CD4-positive, alpha-beta T cell (primary cell): ENCODE measurements around the gene UGDH. TPM values are rescaled to one million over a fixed set of nuclear protein-coding genes. Genes with fewer than 3 reads are reported as not detected.

ENCODE experiments used
- ATAC-seq: fragments of 200-7000 bp; cut with Tn5 transposase; one replicate; pipeline ENCODE4 v1.10.0; 2022; ENCODE audit warnings: mild to moderate bottlenecking; ENCODE audit not compliant: poor library complexity
- CTCF ChIA-PET: fragments of 350-600 bp; sonication (Branson Sonifier 250); formaldehyde crosslinking; loops from one replicate; lab custom pipeline; 2021; ENCODE audit warnings: antibody characterized with exemption, inconsistent platforms; lab: Charles Lee
- POLR2A ChIA-PET: fragments of 350-600 bp; sonication (Branson Sonifier 250); formaldehyde crosslinking; loops from one replicate; lab custom pipeline; 2021; ENCODE audit warnings: antibody characterized with exemption, inconsistent platforms; lab: Charles Lee
- DNase-seq, 14 experiments: peaks; one replicate each; pipeline ENCODE4 v3.0.0-alpha.2; 2013 to 2020; ENCODE audit warnings: mixed read lengths in 2 of 14
- H3K27ac ChIP-seq, 2 donors: one replicate each; pipeline versions ENCODE4 v1.5.1 to v1.7.0; 2013; ENCODE audit warnings: low read length in 2 of 2, low read depth in 1 of 2, mild to moderate bottlenecking in 1 of 2
- H3K27me3 ChIP-seq, 2 experiments: 1 replicate in 1 of 2; 2 replicates in 1 of 2; pipeline versions ENCODE4 v1.6.1 to v1.7.0; 2013; ENCODE audit warnings: low read length in 2 of 2, control low read depth in 1 of 2, mild to moderate bottlenecking in 1 of 2, moderate library complexity in 1 of 2; ENCODE audit not compliant: insufficient read depth in 2 of 2, control insufficient read depth in 1 of 2
- H3K36me3 ChIP-seq: one replicate; pipeline ENCODE4 v1.6.1; 2013; ENCODE audit warnings: low read length, control low read depth; ENCODE audit not compliant: insufficient read depth
- H3K4me1 ChIP-seq: one replicate; pipeline ENCODE4 v1.6.1; 2013; ENCODE audit warnings: low read length, control low read depth; ENCODE audit not compliant: insufficient read depth
- H3K4me3 ChIP-seq: one replicate; pipeline ENCODE4 v1.5.1; 2013; ENCODE audit warnings: mild to moderate bottlenecking, low read length, moderate library complexity
- H3K9me3 ChIP-seq, 2 experiments: 1 replicate in 1 of 2; 2 replicates in 1 of 2; pipeline versions ENCODE4 v1.6.1 to v1.7.0; 2013; ENCODE audit warnings: low read length in 2 of 2, mild to moderate bottlenecking in 2 of 2, control low read depth in 1 of 2, moderate library complexity in 1 of 2; ENCODE audit not compliant: control insufficient read depth in 1 of 2, insufficient read depth in 1 of 2
- H3K27ac Mint-ChIP-seq: one replicate; pipeline ENCODE4 v1.8.0; 2020; ENCODE audit warnings: mixed read lengths
- H3K27me3 Mint-ChIP-seq: one replicate; pipeline ENCODE4 v1.8.0; 2021; ENCODE audit warnings: mixed read lengths
- H3K36me3 Mint-ChIP-seq: one replicate; pipeline ENCODE4 v1.8.0; 2021; ENCODE audit warnings: low read depth, mixed read lengths
- H3K4me1 Mint-ChIP-seq: one replicate; pipeline ENCODE4 v1.8.0; 2021; ENCODE audit warnings: low read depth, mixed read lengths
- H3K4me3 Mint-ChIP-seq: one replicate; pipeline ENCODE4 v1.8.0; 2020; ENCODE audit warnings: mild to moderate bottlenecking, mixed read lengths
- H3K9me3 Mint-ChIP-seq: one replicate; pipeline ENCODE4 v1.8.0; 2020; ENCODE audit warnings: mixed read lengths
- CTCF ChIP-seq: fragments of 200-600 bp; IDR thresholded peaks from one replicate; pipeline ENCODE4 v1.8.0; 2022; ENCODE audit warnings: antibody characterized with exemption, mild to moderate bottlenecking
- intact Hi-C, 2 experiments: fragments of 100-400 bp; cut with DNase I in 1 of 2; cut with micrococcal nuclease in 1 of 2; formaldehyde crosslinking; loops; one replicate each; pipeline versions ENCODE4 v1.15.1 to v1.9.0; 2023 to 2025; cut with DNase I, micrococcal nuclease
- total RNA-seq, 174 experiments: library from RNA in 2 of 174; stranded (reverse) in 2 of 174; gene quantifications; one replicate each; pipeline ENCODE4 v1.2.3 and lab custom pipeline; 2021 to 2026

UGDH gene
- total RNA-seq, 2 experiments from 2014 or later, result 3.5 to 3.7 TPM

GRCh38 chr4:39486221-39486804, 40.9 kb downstream of the UGDH start:
- H3K4me3 Mint-ChIP-seq, result no peak overlapping the region
- no peak for TF ChIP-seq CTCF
- H3K4me1 ChIP-seq, result no peaks in the 10 kb centered on the region
- peaks cover 0 to 4% of the 10 kb centered on the region in 2 experiments for H3K9me3 ChIP-seq
- ATAC-seq, result no peak
- no peak overlapping the region for H3K4me3 ChIP-seq
- no peaks in the 10 kb centered on the region for H3K27me3 Mint-ChIP-seq
- H3K27me3 ChIP-seq, result no peaks in the 10 kb centered on the region
- H3K9me3 Mint-ChIP-seq, result no peaks in the 10 kb centered on the region
- ChIA-PET CTCF (no interaction called here), POLR2A (no interaction called here)
- H3K36me3 Mint-ChIP-seq, result no peaks in the 10 kb centered on the region
- intact Hi-C loops, result no loop called here
- no peak for DNase-seq
- no peaks in the 10 kb centered on the region for H3K36me3 ChIP-seq
- no peak overlapping the region for H3K27ac Mint-ChIP-seq
- H3K4me1 Mint-ChIP-seq, result no peaks in the 10 kb centered on the region
- H3K27ac ChIP-seq, result no peak overlapping the region

- Mint-ChIP-seq H3K4me3 (no peak overlapping the region), H3K36me3 (no peaks in the 10 kb centered on the region), H3K27ac (no peak overlapping the region), H3K27me3 (no peaks in the 10 kb centered on the region), H3K9me3 (no peaks in the 10 kb centered on the region), H3K4me1 (no peaks in the 10 kb centered on the region)
- no peak overlapping the region for H3K4me3 ChIP-seq
- H3K36me3 ChIP-seq, result no peaks in the 10 kb centered on the region
- no peak for ATAC-seq
- peaks cover 0 to 4% of the 10 kb centered on the region in 2 experiments for H3K9me3 ChIP-seq
- no peak for DNase-seq
- intact Hi-C loops, result no loop called here
- CTCF ChIA-PET, result interaction anchor here (0.9 kb wide), 1 partner anchor 16 kb away, joined by 3 read pairs; no protein-coding TSS in a partner anchor
- no peak overlapping the region for H3K27ac ChIP-seq
- POLR2A ChIA-PET, result no interaction called here
- no peaks in the 10 kb centered on the region for H3K27me3 ChIP-seq
- TF ChIP-seq CTCF, result no peak
- H3K4me1 ChIP-seq, result no peaks in the 10 kb centered on the region
These were observed 42.5 kb downstream of the UGDH start for GRCh38 chr4:39484582-39485272.

- Mint-ChIP-seq H3K4me1 (no peaks in the 10 kb centered on the region), H3K27ac (no peak overlapping the region), H3K36me3 (peaks cover 10% of the 10 kb centered on the region), H3K9me3 (no peaks in the 10 kb centered on the region), H3K27me3 (no peaks in the 10 kb centered on the region), H3K4me3 (no peak overlapping the region)
- no peak for DNase-seq
- no peak overlapping the region for H3K27ac ChIP-seq
- TF ChIP-seq CTCF, result no peak
- H3K4me3 ChIP-seq, result no peak overlapping the region
- no peak for ATAC-seq
- CTCF ChIA-PET, result no interaction called here
- peaks cover 0 to 4% of the 10 kb centered on the region in 2 experiments for H3K9me3 ChIP-seq
- no peaks in the 10 kb centered on the region for H3K36me3 ChIP-seq
- intact Hi-C loops, result no loop called here
- H3K27me3 ChIP-seq, result no peaks in the 10 kb centered on the region
- H3K4me1 ChIP-seq, result no peaks in the 10 kb centered on the region
- POLR2A ChIA-PET, result no interaction called here
These were observed 46.1 kb downstream of the UGDH start for GRCh38 chr4:39480902-39481695.
